ENCODE measurements around the gene TMCO6.

- TF ChIP-seq, protein P1, sequence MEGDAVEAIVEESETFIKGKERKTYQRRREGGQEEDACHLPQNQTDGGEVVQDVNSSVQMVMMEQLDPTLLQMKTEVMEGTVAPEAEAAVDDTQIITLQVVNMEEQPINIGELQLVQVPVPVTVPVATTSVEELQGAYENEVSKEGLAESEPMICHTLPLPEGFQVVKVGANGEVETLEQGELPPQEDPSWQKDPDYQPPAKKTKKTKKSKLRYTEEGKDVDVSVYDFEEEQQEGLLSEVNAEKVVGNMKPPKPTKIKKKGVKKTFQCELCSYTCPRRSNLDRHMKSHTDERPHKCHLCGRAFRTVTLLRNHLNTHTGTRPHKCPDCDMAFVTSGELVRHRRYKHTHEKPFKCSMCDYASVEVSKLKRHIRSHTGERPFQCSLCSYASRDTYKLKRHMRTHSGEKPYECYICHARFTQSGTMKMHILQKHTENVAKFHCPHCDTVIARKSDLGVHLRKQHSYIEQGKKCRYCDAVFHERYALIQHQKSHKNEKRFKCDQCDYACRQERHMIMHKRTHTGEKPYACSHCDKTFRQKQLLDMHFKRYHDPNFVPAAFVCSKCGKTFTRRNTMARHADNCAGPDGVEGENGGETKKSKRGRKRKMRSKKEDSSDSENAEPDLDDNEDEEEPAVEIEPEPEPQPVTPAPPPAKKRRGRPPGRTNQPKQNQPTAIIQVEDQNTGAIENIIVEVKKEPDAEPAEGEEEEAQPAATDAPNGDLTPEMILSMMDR (IDR thresholded peaks at IDR 0.05; ENCODE audit: borderline replicate concordance, extremely low read depth, low read length, poor library complexity, severe bottlenecking) = no peak
- no peak for TF ChIP-seq EZH2 (IDR thresholded peaks at IDR 0.05; ENCODE audit: borderline replicate concordance, low read depth, low read length, severe bottlenecking)
These were observed 35.4 kb downstream of the TMCO6 start for GRCh38 chr5:140674629-140675028.
